Globus pallidus (tissue), 1 donor: ENCODE data around the gene NPR2.

Experiments used
- DNase-seq: peaks from one replicate; pipeline ENCODE4 v3.0.0-alpha.2; 2015; ENCODE audit warnings: low spot score

Gene NPR2

DNA sequence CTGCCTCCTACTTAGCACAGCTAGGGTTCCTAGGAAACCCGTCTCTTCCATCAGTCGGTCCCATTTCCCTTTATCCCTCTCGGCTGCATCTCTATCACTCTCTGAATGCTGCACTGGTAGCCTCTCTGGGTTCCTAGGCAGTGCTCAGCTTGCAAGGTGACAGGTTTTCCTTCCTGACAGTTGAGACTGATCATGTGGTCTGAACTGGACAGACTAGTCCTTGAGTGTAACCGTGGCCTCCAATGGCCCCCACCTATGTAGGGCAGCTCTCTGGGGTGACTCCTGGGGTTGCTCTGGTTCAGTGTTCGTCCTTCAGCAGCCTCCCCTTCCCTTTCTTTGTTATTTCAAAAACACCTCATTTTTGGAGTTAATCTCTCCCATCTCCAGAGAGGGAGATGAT lies 41.4 kb downstream of the NPR2 start:
- no peak for DNase-seq

DNA sequence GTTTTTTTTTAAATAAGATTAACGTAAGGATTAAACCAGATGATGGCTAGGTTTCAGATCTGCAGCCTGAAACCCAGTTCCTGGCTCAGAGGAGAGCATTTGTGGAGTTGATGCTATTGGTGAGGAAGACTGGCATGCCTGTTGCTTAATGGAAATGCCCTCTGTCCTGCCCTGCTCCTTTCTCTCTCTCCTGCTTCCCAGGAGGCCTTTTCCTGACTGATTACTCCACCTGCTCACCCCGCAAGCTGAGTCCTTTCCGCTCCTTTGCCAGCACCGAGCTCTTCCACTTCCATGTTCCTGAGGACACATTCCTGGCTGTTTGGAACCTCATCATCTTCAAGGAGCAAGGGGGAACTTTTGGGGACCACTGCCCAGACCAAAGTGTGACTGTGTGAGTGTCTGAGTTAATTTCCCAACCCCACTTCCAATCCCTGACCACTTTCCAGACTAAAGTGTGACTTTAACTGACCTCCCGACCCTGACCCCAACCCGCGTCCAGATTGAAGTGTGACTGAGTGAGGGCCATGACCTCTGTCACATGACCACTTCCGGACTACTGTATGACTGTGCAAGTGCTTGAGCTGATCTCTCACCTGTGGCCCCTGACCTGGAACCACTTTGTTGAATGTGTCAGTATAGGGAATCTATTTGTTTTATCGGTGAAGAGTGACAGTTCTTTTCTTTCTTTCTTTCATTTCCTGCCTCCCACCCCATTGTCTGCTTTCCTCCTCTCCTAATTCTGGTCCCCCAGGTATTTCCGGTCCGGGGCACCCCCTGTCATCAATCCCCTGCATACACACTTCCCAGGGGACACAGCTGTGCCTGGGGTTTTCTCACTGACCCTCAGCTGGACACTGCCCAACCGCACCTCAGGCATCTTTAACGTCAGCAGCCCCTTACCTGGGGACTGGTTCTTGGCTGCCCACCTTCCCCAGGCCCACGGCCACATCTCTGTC lies 43.1 kb downstream of the NPR2 start:
- no peak for DNase-seq

DNA sequence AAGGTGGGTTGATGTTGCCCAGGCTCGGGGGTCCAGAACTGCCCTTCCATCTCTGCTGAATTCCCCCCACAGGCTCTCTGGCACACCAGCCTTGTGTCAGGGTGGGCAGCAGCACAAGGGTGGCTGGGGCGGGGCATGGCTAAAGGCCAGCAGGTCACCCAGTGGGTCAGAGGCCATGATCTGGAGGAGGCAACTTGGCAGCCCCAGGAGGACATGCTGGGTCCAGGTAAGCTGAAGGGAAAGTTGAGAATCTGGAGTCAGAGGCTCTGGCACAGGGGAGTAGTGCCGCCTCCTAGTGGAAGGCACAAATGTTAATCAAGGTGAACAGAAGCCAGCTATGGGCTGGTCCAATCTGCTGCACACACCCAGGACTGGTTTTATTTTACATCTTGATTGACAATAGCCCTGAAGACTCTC lies 43.8 kb downstream of the NPR2 start:
- no peak for DNase-seq

DNA sequence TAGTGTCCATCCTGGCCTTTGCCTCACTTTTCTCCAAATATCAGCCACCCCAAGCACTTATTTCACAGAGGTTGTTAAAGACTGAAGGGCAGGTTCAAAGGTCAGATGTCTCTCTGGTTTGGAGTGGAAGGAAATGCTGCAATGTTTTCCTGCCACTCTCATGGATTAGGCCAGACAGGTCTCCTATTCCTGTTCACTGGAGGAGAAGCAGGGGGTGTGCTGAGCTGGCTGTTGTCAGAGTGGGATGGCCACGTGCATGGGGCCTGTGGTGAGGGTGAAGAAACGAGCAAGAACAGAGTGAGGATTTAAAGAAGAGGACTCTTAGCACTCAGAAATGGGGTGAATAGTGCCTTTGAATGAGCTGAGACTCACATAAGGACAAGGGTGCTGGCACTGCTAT lies 44.4 kb downstream of the NPR2 start:
- DNase-seq, result no peak

DNA sequence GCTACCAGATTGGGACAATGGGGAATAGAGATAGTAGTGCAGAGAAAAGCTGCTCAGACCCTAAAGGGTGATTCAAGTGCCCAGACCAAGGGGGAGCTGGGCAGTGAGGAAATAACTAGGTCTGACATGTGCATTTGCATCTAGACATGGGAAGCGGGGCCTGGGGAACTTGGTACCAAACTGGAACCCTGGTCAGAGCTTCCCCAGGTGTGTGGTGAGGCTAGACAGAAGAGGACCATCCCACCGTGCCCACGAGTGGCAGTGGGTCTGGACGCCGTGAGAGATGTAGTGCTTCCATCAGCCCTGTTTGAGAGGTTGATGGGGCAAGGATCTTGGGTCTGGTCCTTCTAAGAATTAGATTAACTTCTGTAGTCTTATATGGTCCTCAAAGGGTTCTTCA lies 45.2 kb downstream of the NPR2 start:
- no peak for DNase-seq

DNA sequence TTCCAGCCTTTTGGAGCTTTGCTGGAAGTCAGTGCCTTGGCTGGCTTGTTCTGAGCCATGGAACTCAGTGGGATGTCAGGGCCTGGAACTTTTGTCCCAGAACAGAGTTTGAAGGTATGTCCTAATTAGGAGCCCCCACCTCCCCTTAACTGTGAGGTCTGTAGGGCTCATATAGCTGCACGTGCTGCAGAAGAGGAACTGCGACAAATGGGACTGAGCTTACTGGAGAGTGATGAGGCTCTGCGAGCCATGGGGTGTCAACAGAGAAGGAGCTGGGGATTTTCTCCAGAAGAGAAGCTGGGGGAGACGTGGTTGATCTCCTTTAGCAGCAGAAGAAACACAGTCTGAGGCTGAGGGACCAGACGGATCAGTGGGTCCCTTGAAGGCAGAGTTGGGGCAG lies 48.5 kb downstream of the NPR2 start:
- DNase-seq, result no peak

DNA sequence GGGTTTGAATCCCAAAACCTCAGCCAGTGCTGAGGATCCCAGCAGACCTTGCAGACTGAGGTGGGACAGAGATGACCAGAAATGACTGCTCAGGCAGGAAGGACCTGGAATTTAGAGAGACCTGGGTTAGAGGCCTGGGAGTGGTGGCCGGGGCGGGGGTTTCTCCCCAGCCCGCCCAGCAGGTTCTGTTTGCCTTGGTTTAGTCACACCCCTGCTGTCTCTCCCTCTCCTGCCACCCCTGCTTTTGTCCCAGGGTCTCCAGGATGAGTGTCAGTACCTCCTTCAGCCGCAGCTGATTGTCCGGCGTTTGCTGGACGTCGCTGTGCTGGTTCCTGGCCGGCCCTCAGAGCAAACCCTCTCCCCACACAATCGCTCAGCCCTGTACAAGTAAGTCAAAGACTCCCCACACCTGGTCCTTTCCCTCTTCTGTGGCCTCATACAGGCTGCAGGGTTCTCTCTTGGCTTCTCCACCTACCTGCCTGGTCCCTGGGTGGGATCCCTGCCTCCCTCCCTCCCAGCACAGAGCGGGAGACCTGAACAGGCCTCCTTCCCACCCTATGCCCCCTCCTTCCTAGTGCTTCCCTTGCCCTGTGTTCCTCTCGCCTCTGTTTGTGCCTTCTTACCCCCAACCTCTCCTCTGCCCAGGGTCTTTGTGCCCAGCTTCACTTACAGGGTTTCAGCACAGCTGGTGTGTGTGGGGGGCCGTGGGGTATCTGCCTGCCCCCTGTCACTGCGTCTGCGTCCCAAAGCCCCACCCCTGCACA lies 49.7 kb downstream of the NPR2 start:
- DNase-seq, result no peak

DNA sequence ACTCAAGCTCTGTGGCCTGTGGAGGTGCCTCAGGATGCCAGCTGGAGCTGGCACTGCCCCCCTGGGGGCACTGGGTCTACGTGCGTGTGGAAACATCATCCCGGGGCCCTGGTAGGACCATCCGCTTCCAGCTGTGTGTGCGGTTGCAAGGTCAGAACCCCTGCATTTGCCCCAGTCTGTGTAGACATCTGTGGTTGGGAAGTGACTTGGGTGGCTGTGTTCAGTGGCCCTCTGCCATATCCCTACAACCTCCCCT lies 50.2 kb downstream of the NPR2 start:
- no peak for DNase-seq

DNA sequence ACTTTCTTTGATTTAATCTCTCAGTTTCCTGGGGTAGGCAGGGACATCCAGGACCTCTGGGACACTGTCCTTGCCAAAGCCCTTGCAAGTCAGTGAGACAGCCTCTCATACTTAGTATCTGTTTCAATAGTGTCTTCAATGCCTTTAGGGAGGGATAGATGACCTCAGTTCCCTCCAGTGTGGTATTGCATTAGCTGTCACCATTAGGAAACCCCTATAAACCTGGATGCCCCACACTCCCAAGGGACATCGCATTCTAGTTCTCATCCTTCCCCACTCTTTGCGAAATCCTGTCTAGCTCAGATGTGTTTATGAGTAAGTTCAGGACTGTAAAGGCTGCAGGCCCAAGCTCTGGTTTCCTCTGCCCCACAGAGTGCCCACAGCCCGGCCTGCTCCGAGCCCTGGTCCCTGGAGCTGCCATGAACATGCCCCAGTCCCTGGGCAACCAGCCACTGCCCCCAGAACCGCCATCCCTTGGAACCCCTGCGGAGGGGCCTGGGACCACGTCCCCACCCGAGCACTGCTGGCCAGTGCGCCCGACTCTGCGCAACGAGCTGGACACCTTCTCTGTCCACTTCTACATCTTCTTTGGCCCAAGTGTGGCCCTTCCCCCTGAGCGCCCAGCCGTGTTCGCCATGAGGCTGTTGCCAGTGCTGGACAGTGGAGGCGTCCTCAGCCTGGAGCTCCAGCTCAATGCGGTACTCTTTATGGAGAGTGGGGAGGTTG lies 50.8 kb downstream of the NPR2 start:
- DNase-seq, result no peak

DNA sequence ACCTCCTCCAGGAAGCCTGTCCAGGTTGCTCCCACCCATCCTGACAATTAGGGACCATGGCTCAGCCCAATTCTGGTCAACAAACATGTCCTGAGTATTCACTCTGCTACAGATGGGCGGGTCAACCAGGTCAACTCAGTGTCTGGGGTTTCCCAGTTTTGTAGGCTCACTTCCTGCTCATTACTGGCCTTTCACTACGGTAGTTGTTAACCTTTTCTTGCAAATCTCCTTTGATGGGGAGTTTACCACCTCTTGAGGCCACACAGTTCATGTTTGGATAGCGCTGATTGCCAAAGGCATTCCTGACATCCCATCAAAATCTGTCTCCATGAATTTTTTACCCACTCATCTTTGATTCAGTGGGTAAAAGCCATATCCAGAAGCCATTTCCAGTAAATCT lies 51.4 kb downstream of the NPR2 start:
- DNase-seq, result no peak

DNA sequence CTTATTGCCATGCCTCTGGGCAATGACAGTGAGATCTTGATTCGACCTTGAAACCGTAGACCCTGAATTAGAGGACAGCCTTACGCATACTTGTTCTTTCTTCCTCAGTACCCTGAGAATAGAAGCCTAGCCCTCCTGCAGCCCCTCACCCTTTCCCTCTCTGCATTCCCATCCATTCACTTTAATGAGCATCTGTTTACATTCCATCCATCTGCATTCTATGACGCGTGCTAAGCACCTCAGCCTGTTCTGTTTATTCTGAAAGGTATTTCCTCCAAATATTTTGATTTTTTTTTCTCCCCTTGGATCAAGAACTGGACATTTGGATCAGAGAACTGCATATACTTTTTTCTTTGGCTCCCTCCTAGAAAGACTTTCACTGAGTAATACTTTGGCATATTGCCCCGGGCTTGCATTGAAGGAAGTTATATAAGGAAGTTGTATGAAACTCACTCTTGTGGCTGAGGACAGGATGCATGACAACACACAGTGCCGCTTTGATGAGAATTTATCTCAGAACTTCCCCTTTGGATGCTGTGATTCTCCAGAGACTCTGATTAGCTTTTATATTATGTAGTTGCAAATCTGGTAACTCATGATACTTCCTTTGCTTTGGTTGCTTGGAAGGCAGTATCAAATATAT lies 53.4 kb downstream of the NPR2 start:
- peak; percentile 61 for DNase-seq

DNA sequence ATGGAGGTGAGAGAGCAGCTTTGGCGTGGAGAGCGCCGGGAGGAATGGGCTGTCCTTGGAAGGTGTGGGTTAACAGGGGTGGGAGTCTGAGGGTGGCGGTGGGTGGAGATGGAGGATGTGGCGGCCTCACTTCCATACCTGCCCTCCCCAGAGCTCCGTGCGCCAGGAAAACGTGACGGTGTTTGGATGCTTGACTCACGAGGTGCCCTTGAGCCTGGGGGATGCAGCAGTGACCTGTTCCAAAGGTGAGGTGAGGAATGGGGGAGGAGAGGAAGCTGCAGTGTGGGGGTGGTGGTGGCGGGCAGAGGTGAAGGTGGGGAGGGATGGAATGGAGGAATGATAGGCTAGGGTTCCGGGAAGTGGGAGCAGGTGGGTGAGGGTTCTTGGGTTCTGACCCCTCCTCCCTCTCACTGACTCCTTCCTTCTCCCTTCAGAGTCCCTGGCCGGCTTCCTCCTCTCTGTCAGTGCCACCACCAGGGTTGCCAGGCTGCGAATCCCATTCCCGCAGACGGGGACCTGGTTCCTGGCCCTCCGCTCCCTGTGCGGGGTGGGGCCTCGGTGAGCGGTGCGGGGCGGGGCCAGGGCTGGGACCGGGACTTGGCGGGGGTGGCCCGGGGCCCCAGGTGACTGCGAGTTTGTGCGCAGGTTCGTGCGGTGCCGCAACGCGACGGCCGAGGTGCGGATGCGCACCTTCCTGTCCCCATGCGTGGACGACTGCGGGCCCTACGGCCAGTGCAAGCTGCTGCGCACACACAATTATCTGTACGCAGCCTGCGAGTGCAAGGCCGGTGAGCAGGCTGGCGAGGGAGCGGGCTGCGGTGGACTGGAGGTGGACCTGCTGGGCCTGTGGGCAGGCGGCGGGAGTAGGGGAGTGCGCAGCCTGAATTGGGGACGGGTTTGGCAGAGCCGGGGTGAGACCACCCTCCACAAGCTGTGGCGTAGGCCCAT lies 54.7 kb downstream of the NPR2 start:
- DNase-seq, result no peak

DNA sequence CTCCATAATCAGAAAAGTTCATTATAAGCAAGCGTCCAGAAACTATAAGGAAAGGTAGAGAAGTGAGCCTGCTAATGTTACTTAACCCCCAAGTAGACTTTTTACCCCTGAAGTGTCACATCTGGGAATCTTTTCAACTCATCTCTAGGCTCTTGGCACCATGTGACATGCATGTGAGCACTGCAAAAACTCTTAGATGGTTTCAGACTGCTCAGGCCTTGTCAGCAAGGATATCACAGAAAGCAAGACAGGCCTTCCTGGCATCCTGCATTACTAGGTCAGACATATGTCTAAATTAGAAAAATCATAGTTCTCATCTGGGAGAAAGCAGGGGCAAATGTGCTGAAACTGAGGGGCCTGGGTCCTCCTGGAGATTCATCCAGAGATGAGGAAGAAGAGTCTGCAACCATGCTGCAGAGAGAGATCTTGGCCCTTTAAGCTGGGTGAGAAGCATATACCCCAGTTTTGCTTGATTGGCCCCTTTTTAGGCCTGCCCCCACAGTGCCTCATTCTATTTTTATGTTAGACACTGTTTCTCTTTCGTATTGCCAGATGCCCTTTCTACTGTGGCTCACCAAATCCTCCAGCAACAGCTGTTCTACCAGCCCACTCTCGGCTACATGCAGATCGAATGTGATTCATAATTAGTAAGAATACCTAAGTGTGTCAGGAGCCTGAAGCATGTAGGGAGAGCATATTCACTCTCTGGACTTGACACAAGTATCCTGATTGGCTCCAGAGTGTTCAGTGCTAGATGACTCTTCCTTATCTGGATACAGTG lies 56.6 kb downstream of the NPR2 start:
- no peak for DNase-seq

DNA sequence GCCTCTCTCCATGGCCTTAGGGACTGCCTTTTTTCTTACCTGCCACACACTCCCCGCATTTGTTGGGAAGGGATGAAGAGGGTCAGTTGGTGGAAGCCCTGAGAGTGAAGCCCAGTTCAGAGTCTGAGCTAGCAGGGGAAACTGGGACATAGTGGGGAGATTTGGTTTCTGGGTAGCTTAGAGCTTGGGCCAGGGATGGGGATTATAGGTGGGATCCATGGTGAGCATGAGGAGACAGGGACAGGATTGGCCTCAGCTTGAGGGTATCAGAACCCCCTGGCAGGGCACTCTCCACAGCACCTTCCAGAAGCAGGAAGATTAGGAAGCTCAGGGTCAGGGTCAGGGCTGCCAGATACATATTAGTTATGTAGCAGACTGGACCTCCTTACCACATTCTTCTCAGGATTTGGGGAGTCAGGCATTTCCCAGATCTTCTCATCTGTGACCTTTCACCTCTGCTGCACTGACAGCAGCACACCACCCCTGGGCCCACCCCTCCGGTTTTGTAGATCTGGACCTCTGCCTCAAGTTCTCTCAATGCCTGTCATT lies 61.0 kb downstream of the NPR2 start:
- DNase-seq, result no peak

DNA sequence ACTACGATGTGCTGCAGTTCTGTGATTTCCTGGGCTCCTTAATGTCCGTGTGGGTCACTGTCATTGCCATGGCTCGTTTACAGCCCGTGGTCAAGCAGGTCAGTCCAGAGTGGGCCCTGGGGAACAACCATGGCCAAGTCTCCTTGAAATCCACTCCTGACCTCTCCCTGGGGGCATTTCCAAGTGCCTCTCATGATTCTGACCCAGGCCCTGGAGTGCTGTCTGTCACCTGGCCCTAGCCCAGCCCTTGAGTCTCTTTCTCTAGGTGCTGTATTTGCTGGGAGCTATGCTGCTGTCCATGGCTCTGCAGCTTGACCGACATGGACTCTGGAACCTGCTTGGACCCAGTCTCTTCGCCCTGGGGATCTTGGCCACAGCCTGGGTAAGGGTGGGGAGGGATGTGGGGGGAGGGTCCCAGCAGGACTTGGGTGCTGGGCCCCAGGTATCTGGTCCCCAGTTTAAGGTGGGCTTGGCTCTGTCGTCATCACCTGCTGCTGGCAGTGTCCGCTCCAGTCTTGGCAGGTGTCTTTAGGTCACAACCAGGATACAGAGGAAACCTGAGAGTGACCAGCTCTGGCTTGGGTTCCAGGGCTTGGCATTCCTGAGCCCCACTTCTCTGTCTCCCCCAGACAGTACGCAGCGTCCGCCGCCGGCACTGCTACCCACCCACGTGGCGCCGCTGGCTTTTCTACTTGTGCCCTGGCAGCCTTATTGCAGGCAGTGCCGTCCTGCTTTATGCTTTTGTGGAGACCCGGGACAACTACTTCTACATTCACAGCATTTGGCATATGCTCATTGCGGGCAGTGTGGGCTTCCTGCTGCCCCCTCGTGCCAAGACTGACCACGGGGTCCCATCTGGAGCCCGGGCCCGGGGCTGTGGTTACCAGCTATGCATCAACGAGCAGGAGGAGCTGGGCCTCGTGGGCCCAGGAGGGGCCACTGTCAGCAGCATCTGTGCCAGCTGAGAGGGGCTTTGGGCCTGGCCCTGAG lies 61.8 kb downstream of the NPR2 start:
- DNase-seq, result no peak

DNA sequence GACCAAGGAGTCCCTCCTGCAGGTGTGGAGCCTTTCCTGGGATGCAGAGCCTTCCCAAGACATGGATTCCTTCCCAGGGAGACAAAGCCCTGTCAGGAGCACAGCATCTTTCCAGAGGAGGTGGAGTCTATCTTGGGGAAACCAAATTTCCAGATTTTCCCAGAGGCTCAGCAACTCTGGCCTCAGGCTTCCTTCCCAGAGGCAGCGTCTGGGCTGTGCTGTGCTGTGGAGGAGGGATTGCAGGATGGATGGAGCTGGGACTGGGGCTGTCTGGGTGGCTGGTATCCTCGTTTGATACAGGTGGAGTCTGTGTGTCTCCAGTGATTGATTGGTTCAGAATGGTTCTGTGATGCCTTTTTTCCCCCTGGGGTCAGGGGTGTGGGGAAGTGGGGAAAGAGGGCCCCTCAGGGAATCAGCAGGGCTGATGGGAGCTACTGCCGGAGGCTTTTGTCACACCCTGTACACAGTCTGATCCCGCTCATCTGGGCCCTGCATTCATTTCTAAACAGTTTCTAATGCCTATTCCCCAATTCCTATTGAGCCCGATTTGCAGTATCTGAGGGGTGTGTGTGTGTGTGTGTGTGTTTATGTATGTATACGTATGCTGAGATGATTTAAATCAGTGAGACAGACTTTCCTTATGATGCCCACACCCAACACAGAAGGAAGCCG lies 62.8 kb downstream of the NPR2 start:
- DNase-seq, result no peak

DNA sequence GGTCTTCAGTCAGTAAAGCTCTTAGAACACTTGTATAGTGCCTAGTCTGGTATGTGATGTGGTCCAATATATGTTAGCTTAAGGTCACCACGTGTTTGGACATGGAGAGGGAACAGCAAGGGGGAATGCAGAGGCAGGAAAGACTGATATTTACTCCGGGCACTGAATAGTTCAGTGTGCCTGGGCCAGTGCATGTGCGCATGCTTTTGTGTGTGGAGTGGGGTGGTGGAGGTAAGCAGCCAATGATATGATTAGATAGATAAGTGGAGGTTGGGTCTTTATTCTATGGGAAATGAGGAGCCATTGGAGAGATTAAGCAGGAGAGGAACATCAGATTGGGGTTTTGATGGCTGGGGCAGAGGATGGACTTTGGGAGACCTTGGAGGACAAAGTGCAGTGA lies 64.8 kb downstream of the NPR2 start:
- DNase-seq, result no peak

DNA sequence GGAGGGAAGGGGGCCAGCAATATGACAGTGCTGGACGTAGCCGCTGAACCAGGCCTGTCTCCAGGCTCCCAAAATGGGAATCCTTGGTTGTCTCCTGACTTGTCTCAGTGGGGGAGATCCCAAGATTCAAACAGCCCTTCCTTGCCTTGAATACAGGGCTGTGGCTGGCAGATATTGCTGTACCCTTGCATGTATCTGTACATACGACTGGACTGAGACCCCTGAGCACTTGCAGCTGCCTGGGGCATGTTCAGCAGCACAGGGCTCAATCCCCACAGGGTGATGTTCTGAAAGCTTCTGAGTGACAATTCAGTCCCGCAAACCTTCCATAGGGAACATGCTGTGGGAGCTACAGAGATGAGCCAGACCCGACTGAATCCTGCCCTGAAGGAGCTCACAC lies 65.5 kb downstream of the NPR2 start:
- DNase-seq, result no peak
